IMR-90 (cell line): ENCODE results near the gene EYS. TPM values are rescaled to one million over a fixed set of nuclear protein-coding genes. Genes with fewer than 3 reads are reported as not detected.

Experiments
- ATAC-seq: fragments of 200-7000 bp; cut with Tn5 transposase; 2 replicates; pipeline ENCODE4 v1.9.1; 2020; ENCODE audit warnings: low read depth, mild to moderate bottlenecking, moderate library complexity
- BruUV-seq: library from RNA; stranded (reverse); fragments of 400-500 nt; replicated peaks from 2 replicates; lab custom pipeline; 2021; lab: Mats Ljungman, UMichigan
- CTCF ChIA-PET: fragments of 300-600 bp; formaldehyde crosslinking; extraction: SDS; loops from one replicate; lab custom pipeline; 2021; ENCODE audit warnings: antibody characterized with exemption; lab: Yijun Ruan, JAX
- POLR2A ChIA-PET: fragments of 300-600 bp; sonication (Branson Sonifier 250); formaldehyde crosslinking; loops from one replicate; lab custom pipeline; 2022; ENCODE audit warnings: antibody characterized with exemption; ENCODE audit not compliant: unreplicated experiment; lab: Charles Lee
- DNase-seq: peaks from one replicate; pipeline ENCODE4 v3.0.0; 2013
- H2AFZ ChIP-seq: replicated peaks from 2 replicates; pipeline ENCODE3; 2013; ENCODE audit warnings: low read length, mild to moderate bottlenecking; ENCODE audit not compliant: poor library complexity
- H2AK5ac ChIP-seq: 2 replicates; pipeline ENCODE4 v1.6.1; 2013; ENCODE audit warnings: low read depth, low read length, inconsistent platforms
- H2AK9ac ChIP-seq: replicated peaks from 2 replicates; pipeline ENCODE3; 2013; ENCODE audit warnings: mild to moderate bottlenecking, low read depth, low read length, moderate library complexity; ENCODE audit not compliant: poor library complexity
- H2BK120ac ChIP-seq: 2 replicates; pipeline ENCODE4 v1.6.1; 2013; ENCODE audit warnings: low read depth, low read length, inconsistent platforms
- H2BK15ac ChIP-seq: 3 replicates; pipeline ENCODE4 v1.6.1; 2013; ENCODE audit warnings: low read depth, low read length, inconsistent platforms
- H2BK20ac ChIP-seq: 2 replicates; pipeline ENCODE4 v1.6.1; 2013; ENCODE audit warnings: low read depth, mild to moderate bottlenecking, inconsistent platforms, low read length, moderate library complexity
- H2BK5ac ChIP-seq: 2 replicates; pipeline ENCODE4 v1.6.1; 2013; ENCODE audit warnings: mild to moderate bottlenecking, low read depth, low read length, inconsistent platforms; ENCODE audit not compliant: poor library complexity, severe bottlenecking
- H3K14ac ChIP-seq: replicated peaks from 2 replicates; pipeline ENCODE4 v1.6.1; 2013; ENCODE audit warnings: low read depth, low read length, inconsistent platforms
- H3K18ac ChIP-seq: 2 replicates; pipeline ENCODE4 v1.6.1; 2013; ENCODE audit warnings: low read depth, low read length, control low read depth
- H3K23ac ChIP-seq: 2 replicates; pipeline ENCODE4 v1.6.1; 2013; ENCODE audit warnings: low read depth, low read length, inconsistent platforms
- H3K27ac ChIP-seq: 2 replicates; pipeline ENCODE4 v1.5.1; 2013; ENCODE audit warnings: mild to moderate bottlenecking, control low read depth, low read length; ENCODE audit not compliant: insufficient read depth
- H3K27me3 ChIP-seq: 2 replicates; pipeline ENCODE4 v1.6.1; 2013; ENCODE audit warnings: low read length; ENCODE audit not compliant: control insufficient read depth, insufficient read depth
- H3K36me3 ChIP-seq: 2 replicates; pipeline ENCODE4 v1.6.1; 2013; ENCODE audit warnings: low read length, mixed read lengths; ENCODE audit not compliant: control insufficient read depth, insufficient read depth
- H3K4ac ChIP-seq: 2 replicates; pipeline ENCODE4 v1.6.1; 2013; ENCODE audit warnings: low read depth, low read length, inconsistent platforms
- H3K4me1 ChIP-seq: 2 replicates; pipeline ENCODE4 v1.6.1; 2013; ENCODE audit warnings: low read length, mixed read lengths; ENCODE audit not compliant: control insufficient read depth, insufficient read depth
- H3K4me2 ChIP-seq: 2 replicates; pipeline ENCODE4 v1.6.1; 2013; ENCODE audit warnings: low read depth, mild to moderate bottlenecking, control low read depth, low read length, moderate library complexity
- H3K4me3 ChIP-seq: 2 replicates; pipeline ENCODE4 v1.5.1; 2013; ENCODE audit warnings: low read depth, mild to moderate bottlenecking, control low read depth, low read length, moderate library complexity; ENCODE audit not compliant: insufficient read depth
- H3K56ac ChIP-seq: 2 replicates; pipeline ENCODE4 v1.6.1; 2013; ENCODE audit warnings: low read length, inconsistent platforms; ENCODE audit not compliant: insufficient read depth; ENCODE audit errors: extremely low read depth
- H3K79me1 ChIP-seq, 2 experiments: 2 replicates each; pipeline ENCODE4 v1.6.1; 2013; ENCODE audit warnings: low read length in 2 of 2, inconsistent platforms in 1 of 2, low read depth in 1 of 2
- H3K9ac ChIP-seq: 2 replicates; pipeline ENCODE4 v1.6.1; 2013; ENCODE audit warnings: low read depth, low read length, control low read depth
- H3K9me1 ChIP-seq: 2 replicates; pipeline ENCODE4 v1.6.1; 2013; ENCODE audit warnings: low read length, inconsistent platforms; ENCODE audit not compliant: insufficient read depth
- H3K9me3 ChIP-seq: 2 replicates; pipeline ENCODE4 v1.6.1; 2013; ENCODE audit warnings: low read length; ENCODE audit not compliant: control insufficient read depth, insufficient read depth
- H4K20me1 ChIP-seq: 2 replicates; pipeline ENCODE4 v1.6.1; 2013; ENCODE audit warnings: low read length, inconsistent platforms; ENCODE audit not compliant: insufficient read depth
- H4K5ac ChIP-seq: 2 replicates; pipeline ENCODE4 v1.6.1; 2013; ENCODE audit warnings: mild to moderate bottlenecking, low read depth, low read length, control low read depth
- H4K8ac ChIP-seq, 2 experiments: 2 replicates each; pipeline ENCODE4 v1.6.1; 2013; ENCODE audit warnings: low read depth in 2 of 2, low read length in 2 of 2, control low read depth in 1 of 2, inconsistent platforms in 1 of 2
- H4K91ac ChIP-seq: 2 replicates; pipeline ENCODE4 v1.6.1; 2013; ENCODE audit warnings: low read depth, low read length, inconsistent platforms; ENCODE audit not compliant: insufficient read depth
- BHLHE40 ChIP-seq: fragments of 150-350 bp; IDR thresholded peaks from 2 replicates; pipeline ENCODE4 v1.6.1; 2016; ENCODE audit warnings: mild to moderate bottlenecking, low read depth, low read length
- CEBPB ChIP-seq: IDR thresholded peaks from 2 replicates; pipeline ENCODE4 v1.6.1; 2012; ENCODE audit warnings: low read depth, low read length, improper control_type of control experiment
- MAFK ChIP-seq: IDR thresholded peaks from 2 replicates; pipeline ENCODE4 v1.6.1; 2012; ENCODE audit warnings: low read depth, low read length, improper control_type of control experiment
- NFE2L2 ChIP-seq: fragments of 150-350 bp; IDR thresholded peaks from 2 replicates; pipeline ENCODE4 v1.6.1; 2016; ENCODE audit warnings: low read depth, mild to moderate bottlenecking, low read length
- RAD21 ChIP-seq: IDR thresholded peaks from 2 replicates; pipeline ENCODE4 v1.6.1; 2012; ENCODE audit warnings: low read length, improper control_type of control experiment
- SMC3 ChIP-seq: fragments of 150-350 bp; IDR thresholded peaks from 2 replicates; pipeline ENCODE4 v1.6.1; 2016; ENCODE audit warnings: low read depth, mild to moderate bottlenecking, antibody characterized with exemption, low read length, moderate library complexity
- USF2 ChIP-seq: fragments of 150-350 bp; IDR thresholded peaks from 2 replicates; pipeline ENCODE4 v1.6.1; 2017; ENCODE audit warnings: mild to moderate bottlenecking, antibody characterized with exemption, low read length, low read depth
- WGBS, 2 experiments: methylation state at CpG; one replicate each; pipeline versions ENCODE4 v1.1.5 to v1.1.7; 2013; ENCODE audit warnings: missing lambda C conversion rate in 2 of 2; ENCODE audit not compliant: insufficient read length in 1 of 2; ENCODE audit errors: extremely low coverage in 2 of 2; 5-methylcytosine and 5-hydroxymethylcytosine counted together
- dilution Hi-C: fragments of 300-500 bp; cut with HindIII; formaldehyde crosslinking; loops from one replicate; pipeline ENCODE4 v1.14.3; 2018; ENCODE audit warnings: low sequenced_read_pairs; ENCODE audit not compliant: unreplicated experiment
- in situ Hi-C: fragments of 300-500 bp; cut with MboI; formaldehyde crosslinking; loops from 3 replicates; pipeline ENCODE4 v1.14.3; 2019; ENCODE audit warnings: low sequenced_read_pairs, inconsistent platforms, mixed read lengths
- intact Hi-C: fragments of 100-400 bp; cut with micrococcal nuclease; formaldehyde crosslinking; loops from 2 replicates; pipeline ENCODE4 v1.10.0; 2022
- polyA plus RNA-seq, 3 experiments: library from polyadenylated mRNA; depleted of rRNA; stranded (reverse); fragments of >200 nt; gene quantifications; 2 replicates each; pipeline ENCODE4 v1.2.3, GENCODE V29; 2012; ENCODE audit warnings: low replicate concordance in 1 of 3
- total RNA-seq: library from RNA; depleted of rRNA; stranded (reverse); fragments of >200 nt; gene quantifications from 2 replicates; pipeline ENCODE4 v1.2.3, GENCODE V29; 2012

Gene EYS
- total and polyA plus RNA-seq, 2 of the 4 experiments (the other 2 are of a cell fraction), result under 0.01 TPM; not detected in 1

- no peak overlapping the region for H3K18ac ChIP-seq
- H4K5ac ChIP-seq, result no peak overlapping the region
- H3K9me3 ChIP-seq, result no peaks in the 10 kb centered on the region
- no peak overlapping the region for H2AFZ ChIP-seq
- H4K20me1 ChIP-seq, result no peaks in the 10 kb centered on the region
- H3K4me1 ChIP-seq, result no peaks in the 10 kb centered on the region
- H2AK5ac ChIP-seq, result no peak overlapping the region
- POLR2A ChIA-PET, result no interaction called here
- H2AK9ac ChIP-seq, result no peak overlapping the region
- H4K8ac ChIP-seq, result no peak overlapping the region
- no peak overlapping the region for H3K4me3 ChIP-seq
- no peak overlapping the region for H3K14ac ChIP-seq
- TF ChIP-seq USF2 (no peak), BHLHE40 (no peak), RAD21 (no peak), MAFK (no peak), NFE2L2 (no peak), SMC3 (no peak), CEBPB (no peak)
- no peak overlapping the region for H2BK20ac ChIP-seq
- WGBS, 2 experiments, result no CpG with 5 or more reads among the region's 1 CpG
- no peak overlapping the region for H2BK120ac ChIP-seq
- no peak overlapping the region for H3K4me2 ChIP-seq
- ATAC-seq, result no peak
- no peak overlapping the region for H2BK5ac ChIP-seq
- no peak overlapping the region for H3K56ac ChIP-seq
- H3K23ac ChIP-seq, result no peak overlapping the region
- H3K79me1 ChIP-seq, result no peaks in the 10 kb centered on the region
- H3K9ac ChIP-seq, result no peak overlapping the region
- no peaks in the 10 kb centered on the region for H3K36me3 ChIP-seq
- no peak overlapping the region for H3K27ac ChIP-seq
- CTCF ChIA-PET, result no interaction called here
- BruUV-seq, result no TSS peak
- no peak for DNase-seq
- in situ Hi-C loops (no loop called here), intact Hi-C loops (no loop called here), dilution Hi-C loops (no loop called here)
- no peaks in the 10 kb centered on the region for H3K9me1 ChIP-seq
- H3K27me3 ChIP-seq, result no peaks in the 10 kb centered on the region
- no peak overlapping the region for H4K91ac ChIP-seq
- no peak overlapping the region for H2BK15ac ChIP-seq
- H3K4ac ChIP-seq, result no peak overlapping the region
These were observed 1153.7 kb downstream of the EYS start for GRCh38 chr6:64553249-64553786.
